Right lobe of liver (tissue), 4 donors: ENCODE measurements around the gene TCN2.

Experiments
- POLR2A ChIP-seq: fragments of 450-650 bp; IDR thresholded peaks from one replicate; pipeline ENCODE4 v1.6.1; 2017; ENCODE audit warnings: antibody characterized with exemption, mild to moderate bottlenecking
- TF ChIP-seq, protein P1 (sequence below), 4 donors: fragments of 200-600 bp in 3 of 4; fragments of 450-650 bp in 1 of 4; IDR thresholded peaks; one replicate each; pipeline versions ENCODE4 v1.5.1 to v1.8.0; 2016 to 2022; ENCODE audit warnings: antibody characterized with exemption in 4 of 4, mild to moderate bottlenecking in 2 of 4
- donor health status: DM: no; HTN: no; CAD: no.
- donor health status: DM: no; HTN: no; CAD: no.
- donor health status: DM: no; HTN: yes; CAD: no.

DNA sequence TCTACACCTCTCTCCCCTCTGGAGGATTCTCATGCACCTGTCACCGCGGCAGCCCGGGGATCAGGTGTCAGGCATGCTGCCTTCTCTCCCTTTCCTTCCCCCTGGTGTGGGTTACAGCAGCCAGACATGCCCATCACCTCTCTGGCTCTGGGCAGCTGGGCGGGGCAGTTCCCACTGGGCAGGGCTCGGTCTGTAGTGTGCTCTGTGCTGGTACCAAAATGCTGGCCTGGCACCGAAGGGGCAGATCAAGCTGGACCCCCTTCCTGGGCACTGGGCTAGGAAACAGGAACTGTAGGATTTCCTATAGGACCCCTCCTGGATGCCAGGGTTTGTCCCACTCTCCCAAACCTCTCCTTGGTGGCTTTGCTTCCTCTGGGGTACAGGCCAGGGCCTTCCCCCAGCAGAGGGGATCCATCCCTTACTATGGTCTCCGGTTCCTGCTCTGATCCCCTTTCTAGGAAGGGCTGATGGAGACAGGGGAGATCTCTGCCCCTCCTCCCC lies 33.3 kb upstream of the TCN2 start:
- TF ChIP-seq POLR2A = no peak
- TF ChIP-seq, protein P1, sequence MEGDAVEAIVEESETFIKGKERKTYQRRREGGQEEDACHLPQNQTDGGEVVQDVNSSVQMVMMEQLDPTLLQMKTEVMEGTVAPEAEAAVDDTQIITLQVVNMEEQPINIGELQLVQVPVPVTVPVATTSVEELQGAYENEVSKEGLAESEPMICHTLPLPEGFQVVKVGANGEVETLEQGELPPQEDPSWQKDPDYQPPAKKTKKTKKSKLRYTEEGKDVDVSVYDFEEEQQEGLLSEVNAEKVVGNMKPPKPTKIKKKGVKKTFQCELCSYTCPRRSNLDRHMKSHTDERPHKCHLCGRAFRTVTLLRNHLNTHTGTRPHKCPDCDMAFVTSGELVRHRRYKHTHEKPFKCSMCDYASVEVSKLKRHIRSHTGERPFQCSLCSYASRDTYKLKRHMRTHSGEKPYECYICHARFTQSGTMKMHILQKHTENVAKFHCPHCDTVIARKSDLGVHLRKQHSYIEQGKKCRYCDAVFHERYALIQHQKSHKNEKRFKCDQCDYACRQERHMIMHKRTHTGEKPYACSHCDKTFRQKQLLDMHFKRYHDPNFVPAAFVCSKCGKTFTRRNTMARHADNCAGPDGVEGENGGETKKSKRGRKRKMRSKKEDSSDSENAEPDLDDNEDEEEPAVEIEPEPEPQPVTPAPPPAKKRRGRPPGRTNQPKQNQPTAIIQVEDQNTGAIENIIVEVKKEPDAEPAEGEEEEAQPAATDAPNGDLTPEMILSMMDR (IDR thresholded peaks at IDR 0.05) = no peak
